A673 (cell line): Measurements from ENCODE around the gene CHN1. TPM values are rescaled to one million over a fixed set of nuclear protein-coding genes. Genes with fewer than 3 reads are reported as not detected.
A peak's percentile ranks its signal among the peaks of the same experiment; 100 is the strongest.

Source experiments
- BruUV-seq: library from RNA; stranded (reverse); fragments of 400-500 nt; replicated peaks from 2 replicates; lab custom pipeline; 2021; lab: Mats Ljungman, UMichigan
- CTCF ChIA-PET: fragments of 300-600 bp; sonication (Branson Sonifier 250); formaldehyde crosslinking; loops from one replicate; lab custom pipeline; 2022; ENCODE audit warnings: antibody characterized with exemption; lab: Charles Lee
- POLR2A ChIA-PET: fragments of 300-600 bp; sonication (Branson Sonifier 250); formaldehyde crosslinking; loops from one replicate; lab custom pipeline; 2022; ENCODE audit warnings: antibody characterized with exemption; ENCODE audit not compliant: low non-redundant PET; lab: Charles Lee
- DNase-seq: peaks from one replicate; pipeline ENCODE4 v3.0.0-alpha.2; 2015; ENCODE audit warnings: low spot score
- H3K27ac ChIP-seq: fragments of 200-600 bp; sonication (generic); 2 replicates; pipeline ENCODE4 v1.5.1; 2016; ENCODE audit warnings: mixed run types, low read depth, mild to moderate bottlenecking, mixed read lengths, antibody characterized with exemption, low read length; ENCODE audit not compliant: poor library complexity, severe bottlenecking
- H3K27me3 ChIP-seq: fragments of 200-600 bp; sonication (generic); replicated peaks from 2 replicates; pipeline ENCODE4 v1.6.1; 2017; ENCODE audit warnings: mixed run types, low read depth, mild to moderate bottlenecking, mixed read lengths, antibody characterized with exemption, low read length; ENCODE audit not compliant: insufficient read depth, poor library complexity
- H3K36me3 ChIP-seq: fragments of 200-600 bp; sonication (generic); 2 replicates; pipeline ENCODE4 v1.6.1; 2016; ENCODE audit warnings: mixed run types, mild to moderate bottlenecking, mixed read lengths, antibody characterized with exemption, low read length; ENCODE audit not compliant: insufficient read depth, poor library complexity, severe bottlenecking
- H3K4me1 ChIP-seq: fragments of 200-600 bp; sonication (generic); 2 replicates; pipeline ENCODE4 v1.6.1; 2017; ENCODE audit warnings: mixed run types, mild to moderate bottlenecking, mixed read lengths, antibody characterized with exemption, low read length; ENCODE audit not compliant: insufficient read depth, poor library complexity, severe bottlenecking
- H3K4me3 ChIP-seq: fragments of 200-600 bp; sonication (generic); 2 replicates; pipeline ENCODE4 v1.5.1; 2016; ENCODE audit warnings: low read depth, mixed run types, mild to moderate bottlenecking, mixed read lengths, low read length; ENCODE audit not compliant: poor library complexity, severe bottlenecking
- H3K9me3 ChIP-seq: fragments of 200-600 bp; sonication (generic); 2 replicates; pipeline ENCODE4 v1.6.1; 2016; ENCODE audit warnings: mixed run types, low read depth, mild to moderate bottlenecking, mixed read lengths, antibody characterized with exemption, low read length; ENCODE audit not compliant: poor library complexity, severe bottlenecking
- EZH2 ChIP-seq: fragments of 200-600 bp; sonication (generic); IDR thresholded peaks from 2 replicates; pipeline ENCODE4 v1.6.1; 2017; ENCODE audit warnings: borderline replicate concordance, low read depth, mild to moderate bottlenecking, mixed read lengths, antibody characterized with exemption, low read length; ENCODE audit not compliant: poor library complexity, severe bottlenecking
- intact Hi-C: fragments of 100-400 bp; cut with micrococcal nuclease; formaldehyde crosslinking; loops from one replicate; pipeline ENCODE4 v1.10.0; 2022; ENCODE audit not compliant: unreplicated experiment
- total RNA-seq: library from RNA; stranded (reverse); gene quantifications from 2 replicates; pipeline ENCODE4 v1.2.3, GENCODE V29; 2021
- TF ChIP-seq, protein P1 (sequence below): fragments of 300-800, 200-600 bp; sonication (generic); conservative IDR thresholded peaks from 2 replicates; pipeline ENCODE4 v1.5.1; 2017; ENCODE audit warnings: low read depth, mild to moderate bottlenecking, antibody characterized with exemption, low read length, moderate library complexity, mixed read lengths

Gene CHN1
- total RNA-seq, 1 experiment from 2014 or later = 11.3 TPM

- TF ChIP-seq, protein P1, sequence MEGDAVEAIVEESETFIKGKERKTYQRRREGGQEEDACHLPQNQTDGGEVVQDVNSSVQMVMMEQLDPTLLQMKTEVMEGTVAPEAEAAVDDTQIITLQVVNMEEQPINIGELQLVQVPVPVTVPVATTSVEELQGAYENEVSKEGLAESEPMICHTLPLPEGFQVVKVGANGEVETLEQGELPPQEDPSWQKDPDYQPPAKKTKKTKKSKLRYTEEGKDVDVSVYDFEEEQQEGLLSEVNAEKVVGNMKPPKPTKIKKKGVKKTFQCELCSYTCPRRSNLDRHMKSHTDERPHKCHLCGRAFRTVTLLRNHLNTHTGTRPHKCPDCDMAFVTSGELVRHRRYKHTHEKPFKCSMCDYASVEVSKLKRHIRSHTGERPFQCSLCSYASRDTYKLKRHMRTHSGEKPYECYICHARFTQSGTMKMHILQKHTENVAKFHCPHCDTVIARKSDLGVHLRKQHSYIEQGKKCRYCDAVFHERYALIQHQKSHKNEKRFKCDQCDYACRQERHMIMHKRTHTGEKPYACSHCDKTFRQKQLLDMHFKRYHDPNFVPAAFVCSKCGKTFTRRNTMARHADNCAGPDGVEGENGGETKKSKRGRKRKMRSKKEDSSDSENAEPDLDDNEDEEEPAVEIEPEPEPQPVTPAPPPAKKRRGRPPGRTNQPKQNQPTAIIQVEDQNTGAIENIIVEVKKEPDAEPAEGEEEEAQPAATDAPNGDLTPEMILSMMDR = no peak
- TF ChIP-seq EZH2 = no peak
- peaks cover 5% of the 10 kb centered on the region for H3K4me1 ChIP-seq
These were observed 39.0 kb downstream of the CHN1 start for GRCh38 chr2:174965992-174966744.

DNA sequence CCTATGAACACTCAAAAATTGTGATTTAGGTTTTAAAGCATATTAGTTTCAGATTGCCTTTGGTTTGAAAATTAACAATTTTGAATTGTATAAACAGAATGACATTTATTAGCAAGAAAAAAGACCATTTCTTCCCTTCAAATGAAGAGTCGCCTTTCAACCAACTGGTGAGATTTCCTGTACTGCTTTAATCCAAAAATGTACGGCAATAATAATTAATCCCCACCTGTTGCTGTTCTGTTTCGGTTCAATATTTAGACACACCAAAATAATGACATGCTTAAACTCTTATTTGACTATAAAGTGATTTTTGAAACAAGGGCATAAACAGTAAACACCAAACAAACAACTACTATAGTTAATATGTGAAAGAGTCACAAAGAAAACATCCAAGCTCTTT, 39.6 kb downstream of the CHN1 start:
- intact Hi-C loops = no loop called here
- Histone ChIP-seq H3K27me3 (no peaks in the 10 kb centered on the region), H3K4me3 (no peak overlapping the region), H3K36me3 (no peaks in the 10 kb centered on the region), H3K4me1 (peaks cover 5% of the 10 kb centered on the region), H3K9me3 (no peaks in the 10 kb centered on the region), H3K27ac (no peak overlapping the region)
- ChIA-PET CTCF (no interaction called here), POLR2A (no interaction called here)
- BruUV-seq = no TSS peak
- no peak for DNase-seq
- TF ChIP-seq, protein P1 = no peak
- no peak for TF ChIP-seq EZH2

More at GRCh38 chr2:174965992-174966744, 39.0 kb downstream of the CHN1 start:
- CTCF ChIA-PET = no interaction called here
- Histone ChIP-seq H3K36me3 (no peaks in the 10 kb centered on the region), H3K4me3 (no peak overlapping the region), H3K27me3 (no peaks in the 10 kb centered on the region), H3K9me3 (no peaks in the 10 kb centered on the region), H3K27ac (no peak overlapping the region)
- no TSS peak for BruUV-seq
- intact Hi-C loops = no loop called here
- DNase-seq = no peak
- POLR2A ChIA-PET = no interaction called here

DNA sequence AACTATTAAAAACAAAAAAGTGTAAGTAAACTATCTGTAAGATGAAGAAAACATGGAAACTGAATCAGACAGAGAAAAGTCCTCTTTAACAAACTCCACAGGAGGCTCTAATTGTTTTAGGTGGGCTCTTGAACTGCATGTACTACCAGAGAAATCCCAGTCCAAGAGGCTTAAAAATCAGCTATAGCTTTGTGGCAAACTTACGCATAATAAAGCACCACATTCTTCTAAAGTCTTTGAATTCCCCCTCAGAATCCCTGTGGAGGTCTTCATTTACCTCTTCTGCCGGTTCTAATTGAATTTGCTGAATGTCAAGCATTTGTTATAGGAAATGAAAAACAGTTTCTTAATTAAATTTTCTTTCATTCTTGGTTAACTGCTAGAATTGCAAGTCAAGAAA, 40.8 kb downstream of the CHN1 start:
- Histone ChIP-seq H3K4me3 (no peak overlapping the region), H3K4me1 (peaks cover 9% of the 10 kb centered on the region), H3K27ac (no peak overlapping the region), H3K27me3 (no peaks in the 10 kb centered on the region), H3K36me3 (no peaks in the 10 kb centered on the region), H3K9me3 (no peaks in the 10 kb centered on the region)
- BruUV-seq = no TSS peak
- intact Hi-C loops = no loop called here
- peak; percentile 37 for DNase-seq
- TF ChIP-seq, protein P1 = no peak
- TF ChIP-seq EZH2 = no peak
- ChIA-PET POLR2A (no interaction called here), CTCF (no interaction called here)
